MG63 (cell line): ENCODE data around the gene TLR9. TPM values are rescaled to one million over a fixed set of nuclear protein-coding genes. Genes with fewer than 3 reads are reported as not detected.

Experiments used
- DNase-seq: peaks from one replicate; pipeline ENCODE4 v3.0.0-alpha.2; 2020
- H3K27me3 ChIP-seq: fragments of 250-450 bp; sonication (Bioruptor Pico); 2 replicates; pipeline ENCODE4 v1.5.1; 2020; ENCODE audit warnings: mild to moderate bottlenecking, moderate library complexity
- H3K36me3 ChIP-seq: fragments of 250-450 bp; sonication (Bioruptor Pico); 2 replicates; pipeline ENCODE4 v1.5.1; 2020; ENCODE audit warnings: mild to moderate bottlenecking, moderate library complexity
- H3K4me3 ChIP-seq: fragments of 250-450 bp; sonication (Bioruptor Pico); 2 replicates; pipeline ENCODE4 v1.5.1; 2020; ENCODE audit warnings: mild to moderate bottlenecking, moderate library complexity
- H3K9me3 ChIP-seq: fragments of 250-450 bp; sonication (Bioruptor Pico); 2 replicates; pipeline ENCODE4 v1.5.1; 2020; ENCODE audit warnings: mild to moderate bottlenecking, moderate library complexity
- total RNA-seq: library from RNA; depleted of rRNA; stranded (reverse); fragments of >200 nt; shearing (Covaris generic); gene quantifications from 2 replicates; pipeline ENCODE4 v1.2.3, GENCODE V29; 2014; ENCODE audit warnings: low replicate concordance

TLR9 gene
- total RNA-seq, 1 experiment from 2014 or later, result not detected

DNA sequence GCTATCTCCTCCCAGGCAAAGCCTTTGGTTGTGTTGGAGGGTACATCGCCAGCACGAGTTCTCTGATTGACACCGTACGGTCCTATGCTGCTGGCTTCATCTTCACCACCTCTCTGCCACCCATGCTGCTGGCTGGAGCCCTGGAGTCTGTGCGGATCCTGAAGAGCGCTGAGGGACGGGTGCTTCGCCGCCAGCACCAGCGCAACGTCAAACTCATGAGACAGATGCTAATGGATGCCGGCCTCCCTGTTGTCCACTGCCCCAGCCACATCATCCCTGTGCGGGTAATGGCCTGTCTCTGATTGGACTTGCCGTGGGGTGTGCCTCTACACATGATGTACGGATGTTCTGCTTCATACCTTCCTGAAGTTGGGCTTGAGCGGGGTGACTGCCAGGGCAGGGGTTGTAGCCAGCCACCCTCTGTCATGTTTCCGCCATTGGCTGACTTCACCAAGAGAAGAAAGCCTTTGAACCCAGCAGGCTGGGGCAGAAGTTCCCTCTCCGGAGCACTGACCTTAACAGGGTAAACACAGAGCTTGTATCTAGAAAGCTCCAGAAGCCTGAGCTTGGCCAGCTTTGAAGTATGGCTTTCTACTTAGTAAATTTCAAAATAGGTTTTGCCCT, 14.1 kb downstream of the TLR9 start:
- Histone ChIP-seq H3K4me3 (no peak overlapping the region), H3K9me3 (no peaks in the 10 kb centered on the region; the same call in 1 of the 2 replicates), H3K36me3 (peaks cover 21% of the 10 kb centered on the region), H3K27me3 (no peaks in the 10 kb centered on the region)
- no peak for DNase-seq

DNA sequence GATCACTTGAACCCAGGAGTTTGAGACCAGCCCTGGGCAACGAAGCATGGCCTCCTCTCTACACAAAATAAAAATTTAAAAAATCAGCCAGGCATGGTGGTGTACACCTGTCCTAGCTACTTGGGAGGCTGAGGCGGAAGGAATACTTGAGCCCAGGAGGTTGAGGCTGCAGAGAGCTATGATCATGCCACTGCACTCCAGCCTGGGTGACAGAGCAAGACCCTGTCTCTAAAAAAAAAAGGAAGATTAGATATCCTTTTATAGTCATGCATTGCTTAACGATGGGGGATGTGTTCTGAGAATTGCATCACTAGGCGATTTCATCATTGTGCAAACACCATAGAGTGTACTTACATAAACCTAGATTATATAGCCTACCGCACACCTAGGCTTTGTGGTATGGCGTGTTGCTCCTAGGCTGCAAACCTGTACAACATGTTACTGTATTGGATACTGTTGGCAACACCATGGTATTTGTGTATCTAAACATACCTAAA, 14.8 kb downstream of the TLR9 start:
- DNase-seq, result no peak
- no peak overlapping the region for H3K4me3 ChIP-seq
- no peaks in the 10 kb centered on the region; the same call in 1 of the 2 replicates for H3K9me3 ChIP-seq
- H3K36me3 ChIP-seq, result peaks cover 29% of the 10 kb centered on the region
- no peaks in the 10 kb centered on the region for H3K27me3 ChIP-seq

DNA sequence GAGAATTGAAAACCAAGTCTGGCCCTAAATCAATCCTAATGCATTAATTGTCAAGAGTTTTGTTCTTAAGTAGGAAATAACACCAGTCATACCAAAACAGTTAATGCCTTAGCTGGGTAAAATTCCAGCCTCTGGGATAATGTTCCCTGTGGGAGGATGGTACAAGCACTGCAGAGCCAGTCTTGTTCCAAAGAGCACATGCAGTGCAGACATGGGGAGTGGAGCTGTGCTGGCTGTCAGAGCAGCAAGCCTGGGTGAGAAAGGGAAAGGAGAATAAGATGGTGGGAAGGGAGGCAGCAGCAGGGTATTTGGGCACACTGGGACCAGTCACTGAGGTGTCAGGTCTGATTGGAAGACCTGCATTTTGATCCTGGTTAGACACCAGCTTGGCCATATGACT, 15.4 kb downstream of the TLR9 start:
- no peaks in the 10 kb centered on the region for H3K27me3 ChIP-seq
- H3K9me3 ChIP-seq, result no peaks in the 10 kb centered on the region; the same call in 1 of the 2 replicates
- no peak overlapping the region for H3K4me3 ChIP-seq
- no peak for DNase-seq
- peaks cover 34% of the 10 kb centered on the region for H3K36me3 ChIP-seq

DNA sequence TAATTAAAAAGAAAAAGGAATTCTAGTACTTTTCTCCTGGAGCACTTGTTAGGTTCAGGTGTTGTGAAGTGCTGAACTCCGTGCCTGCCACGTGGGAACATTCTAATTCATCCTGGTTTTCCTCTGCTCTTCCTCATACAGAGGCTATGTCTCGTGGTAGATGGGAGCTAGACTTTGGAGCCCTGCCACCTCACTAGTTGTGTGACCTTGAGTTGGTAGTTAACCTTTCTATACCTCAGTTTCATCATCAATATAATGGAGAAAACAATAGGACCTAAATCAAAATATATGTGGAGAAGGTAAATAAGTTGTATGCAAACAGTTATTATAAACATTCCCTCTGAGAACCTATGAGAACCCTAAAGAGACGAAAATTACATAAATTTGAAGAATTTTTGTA, 16.9 kb downstream of the TLR9 start:
- peaks cover 49% of the 10 kb centered on the region for H3K36me3 ChIP-seq

DNA sequence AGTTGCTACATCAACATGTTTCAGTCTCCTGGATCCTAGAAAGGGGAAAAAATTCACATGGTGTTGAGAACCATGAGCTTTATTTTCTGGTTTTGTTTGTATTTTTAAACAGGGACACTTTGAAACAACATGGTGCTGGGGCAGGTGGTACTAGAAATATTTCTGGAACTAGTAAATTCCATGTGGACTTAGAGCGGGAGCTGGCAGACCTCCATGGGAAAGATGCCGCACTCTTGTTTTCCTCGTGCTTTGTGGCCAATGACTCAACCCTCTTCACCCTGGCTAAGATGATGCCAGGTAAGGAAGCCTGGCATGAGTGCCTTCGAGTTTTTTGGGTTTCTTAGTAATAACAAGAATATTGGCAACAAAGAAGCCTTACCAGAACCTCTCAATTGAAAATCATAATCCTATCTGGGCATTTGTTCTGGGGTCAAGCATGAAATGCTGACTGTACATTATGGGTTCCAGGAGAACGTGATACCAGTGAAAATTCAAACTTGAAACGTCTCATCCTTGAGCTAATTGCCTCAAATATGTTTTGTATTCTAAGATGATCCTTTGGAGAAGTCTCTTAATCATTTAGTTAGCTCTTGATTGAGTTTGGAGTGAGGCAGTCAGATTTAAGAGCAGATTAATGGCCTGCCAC, 19.6 kb downstream of the TLR9 start:
- DNase-seq, result no peak
- no peak overlapping the region for H3K4me3 ChIP-seq
- no peaks in the 10 kb centered on the region; the same call in 1 of the 2 replicates for H3K9me3 ChIP-seq
- H3K27me3 ChIP-seq, result no peaks in the 10 kb centered on the region
- peaks cover 62% of the 10 kb centered on the region for H3K36me3 ChIP-seq

More for the DNA sequence above, 16.9 kb downstream of the TLR9 start:
- Histone ChIP-seq H3K9me3 (no peaks in the 10 kb centered on the region; the same call in 1 of the 2 replicates), H3K27me3 (no peaks in the 10 kb centered on the region), H3K4me3 (no peak overlapping the region)
- DNase-seq, result no peak

DNA sequence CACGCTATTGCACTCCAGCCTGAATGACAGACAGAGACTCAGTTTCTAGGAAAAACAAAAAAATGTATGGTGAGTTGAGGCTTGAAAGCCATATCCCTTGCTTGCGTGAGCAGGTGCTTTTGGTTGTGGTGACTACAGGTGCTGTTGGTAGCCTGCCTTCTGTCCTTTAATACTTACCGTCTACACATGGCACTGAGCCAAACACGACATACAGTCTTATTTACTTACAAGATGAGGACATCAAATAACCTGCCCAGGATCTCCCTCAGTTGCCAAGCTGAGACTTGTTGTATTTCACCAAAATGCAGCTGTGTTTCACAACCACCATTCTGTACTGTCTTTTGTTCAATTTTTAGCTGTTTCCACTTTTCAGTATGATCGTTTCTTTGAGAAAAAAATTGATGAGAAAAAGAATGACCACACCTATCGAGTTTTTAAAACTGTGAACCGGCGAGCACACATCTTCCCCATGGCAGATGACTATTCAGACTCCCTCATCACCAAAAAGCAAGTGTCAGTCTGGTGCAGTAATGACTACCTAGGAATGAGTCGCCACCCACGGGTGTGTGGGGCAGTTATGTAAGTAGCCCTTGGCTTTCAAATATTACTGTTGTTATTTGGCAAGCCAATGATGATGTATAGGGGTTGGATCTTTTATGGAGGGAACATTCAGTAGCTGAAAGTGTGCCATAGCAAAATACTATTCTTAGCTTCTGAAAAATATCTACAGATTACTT, 20.9 kb downstream of the TLR9 start:
- Histone ChIP-seq H3K4me3 (no peak overlapping the region), H3K27me3 (no peaks in the 10 kb centered on the region), H3K9me3 (no peaks in the 10 kb centered on the region; the same call in 1 of the 2 replicates), H3K36me3 (peaks cover 56% of the 10 kb centered on the region)
- peak; percentile 27 for DNase-seq

DNA sequence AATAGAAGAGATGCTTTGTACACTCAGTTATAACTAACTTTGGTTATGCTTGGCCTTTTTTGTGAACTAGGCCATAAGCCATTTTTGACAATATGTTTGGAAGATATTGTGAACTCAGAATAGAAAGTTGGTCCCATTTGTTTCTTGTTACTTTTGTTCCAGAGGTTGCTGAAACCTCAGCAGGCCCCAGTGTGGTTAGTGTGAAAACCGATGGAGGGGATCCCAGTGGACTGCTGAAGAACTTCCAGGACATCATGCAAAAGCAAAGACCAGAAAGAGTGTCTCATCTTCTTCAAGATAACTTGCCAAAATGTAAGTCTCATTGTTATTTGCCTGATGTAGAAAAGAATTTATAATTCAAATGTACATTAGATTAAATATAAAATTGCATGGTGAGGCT, 21.7 kb downstream of the TLR9 start:
- no peaks in the 10 kb centered on the region; the same call in 1 of the 2 replicates for H3K9me3 ChIP-seq
- DNase-seq, result no peak
- no peak overlapping the region for H3K4me3 ChIP-seq
- peaks cover 58% of the 10 kb centered on the region for H3K36me3 ChIP-seq
- H3K27me3 ChIP-seq, result no peaks in the 10 kb centered on the region

DNA sequence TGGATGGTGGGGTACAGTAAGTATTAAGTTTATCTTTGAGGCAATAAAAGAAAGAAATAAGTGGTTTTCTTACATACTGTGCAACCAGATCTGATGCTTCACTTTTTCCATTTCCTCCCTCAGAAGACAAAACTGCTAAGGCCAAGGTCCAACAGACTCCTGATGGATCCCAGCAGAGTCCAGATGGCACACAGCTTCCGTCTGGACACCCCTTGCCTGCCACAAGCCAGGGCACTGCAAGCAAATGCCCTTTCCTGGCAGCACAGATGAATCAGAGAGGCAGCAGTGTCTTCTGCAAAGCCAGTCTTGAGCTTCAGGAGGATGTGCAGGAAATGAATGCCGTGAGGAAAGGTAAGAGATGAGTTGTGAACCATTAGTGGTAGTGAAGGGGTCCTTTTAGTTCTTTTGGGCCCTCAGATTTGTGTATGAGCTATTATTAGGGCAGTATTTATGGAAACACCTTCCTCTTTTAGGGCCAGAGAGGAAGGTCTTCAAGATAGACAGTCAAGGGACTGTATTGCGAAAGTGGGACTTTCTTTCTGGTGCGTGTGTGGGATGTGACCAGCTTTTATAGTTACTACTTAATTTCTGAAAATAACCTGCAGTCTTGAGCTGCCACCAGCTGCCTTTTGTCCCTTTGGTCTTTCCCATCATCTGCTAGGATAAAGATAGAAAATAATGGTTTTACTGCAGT, 22.9 kb downstream of the TLR9 start:
- no peak for DNase-seq
- H3K36me3 ChIP-seq, result peaks cover 49% of the 10 kb centered on the region
- H3K4me3 ChIP-seq, result no peak overlapping the region
- H3K27me3 ChIP-seq, result no peaks in the 10 kb centered on the region
- H3K9me3 ChIP-seq, result no peaks in the 10 kb centered on the region; the same call in 1 of the 2 replicates

DNA sequence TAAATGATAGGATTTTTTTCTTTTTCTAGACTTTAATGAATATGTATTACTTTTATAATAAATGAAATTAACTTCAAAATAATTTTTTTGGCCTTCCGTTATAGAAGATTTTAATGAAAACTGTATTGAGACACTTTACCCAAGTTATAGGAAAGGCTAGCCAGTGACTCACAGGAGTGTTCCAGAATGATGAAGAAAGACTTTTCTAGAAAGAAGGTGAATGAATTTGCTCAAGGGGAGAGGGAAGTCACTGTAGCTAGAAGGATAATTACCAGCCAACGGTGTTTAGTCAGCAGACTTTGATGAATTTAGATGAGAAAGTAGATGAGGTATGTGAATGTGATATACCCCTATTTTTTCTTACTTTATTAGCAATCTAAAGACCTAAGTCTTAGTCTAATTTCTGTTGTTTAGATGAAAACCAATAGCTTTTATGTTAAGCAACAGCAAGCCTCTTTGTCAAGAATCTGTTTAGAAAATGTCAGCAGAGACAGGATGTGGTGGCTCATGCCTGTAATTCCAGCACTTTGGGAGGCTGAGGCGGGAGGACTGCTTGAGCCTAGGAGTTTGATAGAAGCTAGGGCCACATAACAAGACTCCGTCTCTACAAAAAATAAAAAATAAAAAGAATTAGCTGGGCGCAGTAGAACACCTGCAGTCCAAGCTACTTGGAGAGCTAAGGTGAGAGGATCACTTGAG, 24.3 kb downstream of the TLR9 start:
- no peak for DNase-seq
- H3K27me3 ChIP-seq, result no peaks in the 10 kb centered on the region
- H3K36me3 ChIP-seq, result peaks cover 44% of the 10 kb centered on the region
- no peaks in the 10 kb centered on the region for H3K9me3 ChIP-seq
- no peak overlapping the region for H3K4me3 ChIP-seq

DNA sequence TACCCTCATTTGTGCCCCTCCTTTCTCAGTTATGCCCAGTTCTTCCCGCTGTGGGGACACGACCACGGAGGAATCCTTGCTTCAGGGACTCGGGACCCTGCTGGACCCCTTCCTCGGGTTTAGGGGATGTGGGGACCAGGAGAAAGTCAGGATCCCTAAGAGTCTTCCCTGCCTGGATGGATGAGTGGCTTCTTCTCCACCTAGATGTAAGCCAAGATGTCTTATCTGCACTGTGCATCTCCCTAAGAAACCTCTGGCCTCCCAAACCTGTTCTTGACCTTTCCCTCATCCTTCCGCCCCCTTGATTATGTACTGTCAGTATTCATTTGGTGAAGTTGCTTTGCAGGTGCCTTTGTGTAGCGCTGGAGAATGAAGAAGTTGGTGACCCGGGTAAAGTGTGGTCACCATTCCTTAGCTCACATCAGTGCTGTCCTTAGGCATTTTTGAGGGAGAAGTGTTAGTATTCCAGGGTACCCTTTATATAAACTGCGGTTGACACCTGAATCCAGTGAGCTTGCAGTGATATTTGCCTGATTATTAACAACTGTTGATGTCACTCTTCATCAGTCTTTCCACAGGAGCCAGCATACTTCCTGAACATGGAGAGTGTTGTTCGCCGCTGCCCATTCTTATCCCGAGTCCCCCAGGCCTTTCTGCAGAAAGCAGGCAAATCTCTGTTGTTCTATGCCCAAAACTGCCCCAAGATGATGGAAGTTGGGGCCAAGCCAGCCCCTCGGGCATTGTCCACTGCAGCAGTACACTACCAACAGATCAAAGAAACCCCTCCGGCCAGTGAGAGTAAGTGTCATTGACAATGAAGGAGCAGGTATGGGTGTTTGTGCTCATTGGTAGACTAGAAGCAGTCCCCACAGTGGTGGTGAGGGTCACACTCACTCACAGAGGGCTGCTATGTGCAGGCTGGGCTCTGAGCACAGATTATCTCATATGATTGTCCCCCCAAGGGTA, 26.5 kb downstream of the TLR9 start:
- no peaks in the 10 kb centered on the region for H3K9me3 ChIP-seq
- peaks cover 21% of the 10 kb centered on the region for H3K36me3 ChIP-seq

DNA sequence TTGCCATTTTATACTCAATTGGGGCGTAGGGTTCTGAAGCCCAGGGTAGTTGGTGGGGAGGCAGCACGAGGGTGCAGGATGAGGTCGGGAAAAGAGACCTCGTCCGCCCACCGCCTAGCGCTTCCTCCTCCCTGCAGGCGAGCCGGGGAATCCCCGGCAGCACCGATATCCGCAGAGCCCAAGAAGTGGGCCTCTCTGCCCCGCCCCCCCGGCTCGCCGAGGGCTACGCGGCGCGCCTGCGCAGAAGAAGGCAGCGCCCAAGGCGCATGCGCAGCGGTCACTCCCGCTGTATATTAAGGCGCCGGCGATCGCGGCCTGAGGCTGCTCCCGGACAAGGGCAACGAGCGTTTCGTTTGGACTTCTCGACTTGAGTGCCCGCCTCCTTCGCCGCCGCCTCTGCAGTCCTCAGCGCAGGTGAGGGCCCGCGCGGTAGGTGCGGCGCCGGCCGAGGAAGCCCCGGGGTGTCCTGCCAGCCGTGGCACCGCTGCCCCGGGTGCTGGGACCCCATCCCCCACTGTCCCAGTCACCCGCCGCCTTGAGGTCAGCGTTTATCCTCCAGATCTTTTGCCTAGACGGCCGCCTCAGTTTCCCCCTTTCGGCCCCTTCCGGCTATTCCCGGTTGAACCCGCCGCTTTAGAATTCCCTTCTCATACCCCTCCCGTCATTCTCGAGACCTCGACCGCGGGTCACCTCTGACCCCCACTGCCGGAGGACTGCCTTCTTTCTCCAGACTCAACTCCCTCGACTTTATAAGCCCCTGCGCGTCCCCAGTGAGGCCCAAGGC, 27.4 kb downstream of the TLR9 start, which contains the start of gene ALAS1:
Gene ALAS1 (plus strand): TSS at position 319 of the 784 bp plus-strand sequence. CDS start 1,082 bp downstream, outside the sequence.
- Histone ChIP-seq H3K27me3 (no peaks in the 10 kb centered on the region), H3K4me3 (peak within 1 kb of the TSS; percentile 88), H3K9me3 (no peaks in the 10 kb centered on the region), H3K36me3 (peaks cover 14% of the 10 kb centered on the region)
- peak; percentile 80 for DNase-seq

More for the DNA sequence above, 26.5 kb downstream of the TLR9 start:
- Histone ChIP-seq H3K27me3 (no peaks in the 10 kb centered on the region), H3K4me3 (peak overlapping the region; percentile 88)
- DNase-seq, result no peak

DNA sequence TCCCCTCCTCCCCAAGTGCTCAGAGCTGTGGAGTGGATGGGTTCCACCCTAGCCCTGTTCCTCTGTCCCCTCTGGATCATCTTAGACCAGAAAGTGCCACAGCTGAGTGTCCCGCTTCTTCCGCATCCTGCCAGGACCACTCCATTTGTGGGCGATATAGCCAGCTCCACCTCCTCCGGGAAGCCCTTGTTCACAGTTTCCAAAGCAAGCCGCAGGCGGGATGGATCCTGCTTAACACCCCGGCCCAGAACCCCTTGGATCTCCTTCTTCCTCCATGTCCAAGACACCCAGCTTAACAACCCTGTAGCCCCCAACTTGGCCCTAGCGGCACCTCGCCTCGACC, 28.0 kb downstream of the TLR9 start:
- Histone ChIP-seq H3K36me3 (peaks cover 10% of the 10 kb centered on the region), H3K4me3 (peak overlapping the region; percentile 88), H3K9me3 (no peaks in the 10 kb centered on the region), H3K27me3 (no peaks in the 10 kb centered on the region)
- DNase-seq, result no peak

DNA sequence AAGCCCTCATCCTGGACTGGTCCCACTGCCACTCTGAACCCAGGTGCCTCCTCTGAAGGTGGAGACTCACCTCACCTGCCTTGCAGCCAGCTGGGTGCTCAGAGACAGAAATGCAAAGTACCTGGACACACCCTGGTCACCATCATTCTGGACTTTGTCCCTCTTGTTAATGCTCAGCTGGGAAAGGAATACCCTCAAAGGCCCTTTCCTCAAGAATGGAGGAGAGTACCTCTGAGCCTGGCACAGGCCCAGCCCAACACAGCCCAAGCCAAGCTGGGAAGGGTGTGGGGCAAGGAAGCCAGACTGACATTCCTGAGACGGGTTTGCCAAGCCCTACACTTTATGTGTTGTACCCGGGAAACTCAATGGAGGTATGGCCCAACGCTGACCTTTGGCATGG, 28.5 kb downstream of the TLR9 start:
- no peaks in the 10 kb centered on the region for H3K27me3 ChIP-seq
- no peak for DNase-seq
- no peak overlapping the region for H3K4me3 ChIP-seq
- no peaks in the 10 kb centered on the region for H3K9me3 ChIP-seq
- H3K36me3 ChIP-seq, result peaks cover 6% of the 10 kb centered on the region

DNA sequence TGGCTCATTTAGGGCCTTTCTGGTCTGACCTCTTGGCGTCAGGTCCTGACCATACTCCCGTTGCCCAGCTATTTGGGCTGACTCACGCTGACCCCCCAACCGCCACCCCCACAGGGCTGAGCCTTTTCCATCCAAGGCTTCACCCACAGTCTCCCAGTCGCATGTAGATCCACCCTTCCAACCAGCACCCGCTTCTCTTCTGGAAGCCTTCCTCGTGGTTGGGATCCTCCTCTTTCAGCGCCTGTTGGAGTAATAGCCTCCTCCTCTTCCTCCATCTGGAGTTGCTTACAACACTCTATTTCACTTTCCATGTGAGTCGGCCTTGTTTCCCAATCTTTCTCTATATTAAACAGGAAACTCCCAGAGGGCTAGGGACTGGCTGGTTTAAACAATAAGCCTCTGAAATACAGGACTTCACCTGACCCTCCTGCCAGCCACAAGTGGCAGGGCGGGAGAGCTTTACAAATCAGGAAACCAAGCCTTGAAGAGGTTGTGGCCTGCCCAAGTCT, 29.6 kb downstream of the TLR9 start:
- peak; percentile 60 for DNase-seq
- H3K27me3 ChIP-seq, result no peaks in the 10 kb centered on the region
- H3K9me3 ChIP-seq, result no peaks in the 10 kb centered on the region
- H3K36me3 ChIP-seq, result peaks cover 3% of the 10 kb centered on the region; the same call in 1 of the 2 replicates
- no peak overlapping the region for H3K4me3 ChIP-seq
